ENCODE data around the gene KRTAP5-3.
A peak's percentile ranks its signal among the peaks of the same experiment; 100 is the strongest.

Gene KRTAP5-3, protein sequence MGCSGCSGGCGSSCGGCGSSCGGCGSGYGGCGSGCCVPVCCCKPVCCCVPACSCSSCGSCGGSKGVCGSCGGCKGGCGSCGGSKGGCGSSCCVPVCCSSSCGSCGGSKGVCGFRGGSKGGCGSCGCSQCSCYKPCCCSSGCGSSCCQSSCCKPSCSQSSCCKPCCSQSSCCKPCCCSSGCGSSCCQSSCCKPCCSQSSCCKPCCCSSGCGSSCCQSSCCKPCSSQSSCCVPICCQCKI

DNA sequence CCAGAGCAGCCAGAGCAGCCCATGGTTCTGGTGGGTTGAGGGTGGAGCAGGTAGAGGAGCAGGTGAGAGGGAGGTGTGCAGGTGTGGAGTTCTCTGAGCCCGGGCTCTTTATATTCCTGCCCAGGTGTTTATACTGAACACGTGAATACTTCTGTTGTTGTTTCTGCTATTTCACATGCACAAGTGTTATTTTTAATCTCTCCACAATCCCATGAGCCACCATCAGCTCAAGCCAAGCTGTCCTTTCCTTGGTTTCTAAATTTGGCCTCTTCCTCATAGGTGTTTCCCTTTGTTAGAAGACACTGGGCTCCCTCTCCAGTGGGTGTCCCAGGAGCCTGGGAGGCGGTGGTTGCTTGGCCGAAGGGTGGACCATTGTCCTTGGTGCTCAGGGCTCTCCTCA lies at the start of gene KRTAP5-3:
TSS of gene KRTAP5-3 (minus strand) at position 101 of the 400 bp plus-strand sequence. CDS start at position 23, 78 bp downstream.
- Mint-ChIP-seq H3K4me1 (peaks cover 16% of the 10 kb centered on the region), H3K27me3 (peaks cover 35% of the 10 kb centered on the region), H3K4me3 (no peak within 1 kb of the TSS), H3K36me3 (no peaks in the 10 kb centered on the region), H3K9me3 (no peaks in the 10 kb centered on the region), H3K27ac (no peak within 1 kb of the TSS)
- ATAC-seq: no peak

DNA sequence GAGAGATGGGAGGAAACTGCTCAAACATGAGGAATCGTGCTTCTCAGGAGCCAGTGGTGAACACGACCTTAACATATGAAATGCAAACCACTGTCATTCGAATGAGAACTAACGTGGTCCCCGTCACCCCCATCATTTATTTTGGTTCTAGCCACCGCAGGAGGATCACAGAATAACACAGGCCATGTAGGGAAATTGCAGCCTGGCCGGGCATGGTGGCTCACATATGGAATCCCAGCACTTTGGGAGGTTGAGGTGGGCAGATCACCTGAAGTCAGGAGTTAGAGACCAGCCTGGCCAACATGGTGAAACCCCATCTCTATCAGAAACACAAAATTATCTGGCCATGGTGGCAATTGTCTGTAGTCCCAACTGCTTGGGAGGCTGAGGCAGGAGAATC lies 48.4 kb upstream of the KRTAP5-3 start:
- no peaks in the 10 kb centered on the region for H3K36me3 Mint-ChIP-seq
- peaks cover 6% of the 10 kb centered on the region for H3K4me1 Mint-ChIP-seq
- no peak overlapping the region for H3K4me3 Mint-ChIP-seq
- H3K27ac Mint-ChIP-seq: no peak overlapping the region
- H3K9me3 Mint-ChIP-seq: no peaks in the 10 kb centered on the region
- no peak for ATAC-seq
- H3K27me3 Mint-ChIP-seq: peaks cover 94% of the 10 kb centered on the region

DNA sequence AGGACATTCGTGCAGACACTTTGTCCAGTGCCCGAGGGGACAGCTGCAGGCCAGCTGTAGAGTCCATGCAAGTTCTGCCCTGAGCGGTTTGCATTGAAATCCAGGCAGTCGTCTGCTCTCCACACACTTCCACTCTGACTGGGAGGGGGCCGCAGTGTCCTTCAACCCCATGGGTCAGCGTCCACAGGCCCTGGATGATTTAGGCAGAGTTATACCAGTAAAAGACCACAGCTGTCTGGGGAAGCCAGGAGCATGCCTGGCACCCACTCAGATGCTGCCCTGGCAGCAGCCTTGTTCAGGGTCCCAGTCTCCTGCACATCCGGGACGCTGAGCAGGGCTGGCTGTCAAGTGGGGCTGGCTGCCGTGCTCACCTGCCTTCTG lies 47.8 kb upstream of the KRTAP5-3 start:
- no peak overlapping the region for H3K27ac Mint-ChIP-seq
- peaks cover 94% of the 10 kb centered on the region for H3K27me3 Mint-ChIP-seq
- ATAC-seq: no peak
- peaks cover 6% of the 10 kb centered on the region for H3K4me1 Mint-ChIP-seq
- no peaks in the 10 kb centered on the region for H3K9me3 Mint-ChIP-seq
- H3K4me3 Mint-ChIP-seq: no peak overlapping the region
- H3K36me3 Mint-ChIP-seq: no peaks in the 10 kb centered on the region

DNA sequence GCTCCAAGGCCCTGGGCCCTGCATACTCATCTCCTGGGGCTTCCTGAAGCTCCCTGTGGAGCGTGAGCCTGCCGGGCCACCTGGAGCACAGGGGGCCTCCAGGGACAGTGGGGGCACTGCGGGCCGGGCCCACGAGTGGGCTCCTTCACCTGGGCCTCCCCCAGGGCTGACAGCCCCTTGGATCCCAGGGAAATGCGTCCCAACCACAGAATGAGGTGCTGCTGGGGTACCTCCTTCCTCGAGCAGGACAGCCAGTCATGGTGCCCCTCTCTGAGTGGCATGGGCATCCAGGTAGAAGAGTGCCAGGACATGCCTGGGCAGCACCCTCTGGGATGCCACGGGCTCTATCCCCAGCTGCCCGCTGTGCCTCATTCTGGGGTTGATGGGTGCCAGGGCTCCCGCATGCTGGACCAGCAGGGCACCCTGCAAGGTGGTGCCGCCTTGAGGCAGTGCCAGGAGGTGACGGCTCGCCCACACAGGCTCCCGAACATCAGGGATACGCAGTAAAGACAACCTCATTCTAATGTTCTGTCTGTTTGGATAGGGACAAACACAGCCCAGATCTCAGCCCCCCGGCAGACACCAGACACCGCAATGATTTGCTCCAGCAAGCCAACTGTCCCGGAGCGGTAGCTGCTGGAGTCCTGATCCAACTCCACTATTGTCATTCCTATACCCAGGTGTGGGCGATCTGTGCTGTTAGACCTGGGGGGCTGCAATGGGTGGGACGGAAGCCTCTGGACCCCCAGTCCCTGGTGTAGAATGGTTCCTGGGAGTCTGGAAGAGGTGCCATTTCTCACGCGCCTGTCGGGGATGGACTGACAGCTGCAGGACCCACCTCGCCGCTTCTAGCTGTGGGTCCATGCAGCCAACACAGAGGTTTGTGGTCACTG lies 47.2 kb upstream of the KRTAP5-3 start:
- no peak for ATAC-seq

DNA sequence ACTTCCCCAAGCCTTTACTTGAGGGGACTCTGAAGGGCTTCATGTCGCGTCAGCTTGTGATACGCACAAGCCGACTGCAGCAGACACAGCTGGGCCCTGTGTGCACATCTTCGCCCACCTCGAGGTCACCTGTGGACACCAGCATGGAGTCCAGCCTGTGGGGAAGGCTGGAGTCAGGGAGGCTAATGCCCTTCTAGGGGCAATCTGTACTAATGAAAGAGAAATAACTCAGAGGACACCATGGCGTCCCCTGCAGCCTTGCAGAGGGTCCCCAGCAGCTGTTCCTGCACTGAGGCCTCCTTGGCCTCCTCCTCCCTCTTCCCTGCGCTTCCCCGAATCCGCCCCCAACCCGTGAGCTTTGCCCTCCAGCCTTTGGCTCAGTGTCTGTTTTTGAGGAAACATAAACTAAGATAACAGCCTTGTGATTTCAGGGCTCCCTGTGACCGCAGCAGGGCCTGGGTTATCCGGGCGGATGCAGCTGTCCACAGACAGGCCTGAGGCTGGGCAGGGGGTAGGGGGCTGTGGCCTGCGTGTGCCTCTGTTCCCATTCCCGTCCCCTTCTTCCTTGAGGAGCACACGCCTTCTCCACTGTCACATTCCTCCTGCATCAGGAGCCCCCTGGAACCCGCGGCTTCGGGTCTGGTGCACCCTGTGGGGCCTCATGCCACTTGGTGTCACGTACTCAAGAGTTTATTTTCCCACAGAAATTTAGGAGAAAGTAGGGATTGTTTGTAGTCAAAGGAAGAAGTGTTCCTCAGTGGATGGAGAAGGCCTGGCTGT lies 46.3 kb upstream of the KRTAP5-3 start:
- H3K4me1 Mint-ChIP-seq: peaks cover 6% of the 10 kb centered on the region
- peaks cover 84% of the 10 kb centered on the region for H3K27me3 Mint-ChIP-seq
- no peak for ATAC-seq
- H3K4me3 Mint-ChIP-seq: no peak overlapping the region
- H3K27ac Mint-ChIP-seq: no peak overlapping the region
- H3K36me3 Mint-ChIP-seq: no peaks in the 10 kb centered on the region
- H3K9me3 Mint-ChIP-seq: no peaks in the 10 kb centered on the region

More for the DNA sequence above, 47.2 kb upstream of the KRTAP5-3 start:
- Mint-ChIP-seq H3K36me3 (no peaks in the 10 kb centered on the region), H3K27me3 (peaks cover 93% of the 10 kb centered on the region), H3K4me1 (peaks cover 6% of the 10 kb centered on the region), H3K27ac (no peak overlapping the region), H3K9me3 (no peaks in the 10 kb centered on the region), H3K4me3 (no peak overlapping the region)

DNA sequence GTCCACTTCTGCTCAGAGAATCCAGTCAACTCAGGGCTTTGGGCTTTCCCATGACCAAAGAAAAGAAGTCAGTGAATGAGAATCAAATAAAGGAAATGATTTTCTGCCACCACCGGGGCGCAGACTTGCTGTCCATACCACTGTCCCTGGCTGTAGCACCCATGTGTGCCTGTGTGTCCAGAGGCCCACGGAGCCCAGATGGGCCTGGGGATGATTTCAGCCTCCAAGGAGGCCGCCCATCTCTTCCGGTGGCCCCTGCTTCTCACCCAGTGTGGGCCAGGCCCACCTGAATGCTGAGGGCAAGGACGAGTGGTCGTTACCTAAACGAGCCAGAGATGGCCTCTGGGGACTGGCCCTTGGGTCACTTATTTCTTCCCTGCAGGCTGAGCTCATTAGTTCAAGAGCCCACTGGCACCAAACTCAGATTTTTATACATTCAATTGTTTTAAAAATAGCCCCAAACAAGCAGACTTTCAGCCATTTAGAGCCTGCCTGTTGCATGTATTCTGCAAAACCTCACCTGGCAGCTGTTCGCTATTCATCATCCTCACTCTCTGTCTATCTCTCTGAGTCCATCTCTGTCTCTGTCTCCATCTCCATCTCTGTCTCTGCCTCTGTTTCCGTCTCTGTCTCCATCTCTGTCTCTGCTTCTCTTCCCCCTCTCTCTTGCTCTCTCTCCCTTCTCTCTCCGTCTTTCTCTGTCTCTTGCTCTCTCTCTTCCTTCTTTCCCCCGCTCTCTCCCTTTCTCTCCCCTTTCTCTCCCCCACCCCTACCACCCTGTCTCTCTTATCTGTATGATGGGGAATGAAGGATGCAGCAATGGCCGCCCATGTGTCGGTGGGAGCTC lies 45.5 kb upstream of the KRTAP5-3 start:
- peaks cover 76% of the 10 kb centered on the region for H3K27me3 Mint-ChIP-seq
- no peak for ATAC-seq

DNA sequence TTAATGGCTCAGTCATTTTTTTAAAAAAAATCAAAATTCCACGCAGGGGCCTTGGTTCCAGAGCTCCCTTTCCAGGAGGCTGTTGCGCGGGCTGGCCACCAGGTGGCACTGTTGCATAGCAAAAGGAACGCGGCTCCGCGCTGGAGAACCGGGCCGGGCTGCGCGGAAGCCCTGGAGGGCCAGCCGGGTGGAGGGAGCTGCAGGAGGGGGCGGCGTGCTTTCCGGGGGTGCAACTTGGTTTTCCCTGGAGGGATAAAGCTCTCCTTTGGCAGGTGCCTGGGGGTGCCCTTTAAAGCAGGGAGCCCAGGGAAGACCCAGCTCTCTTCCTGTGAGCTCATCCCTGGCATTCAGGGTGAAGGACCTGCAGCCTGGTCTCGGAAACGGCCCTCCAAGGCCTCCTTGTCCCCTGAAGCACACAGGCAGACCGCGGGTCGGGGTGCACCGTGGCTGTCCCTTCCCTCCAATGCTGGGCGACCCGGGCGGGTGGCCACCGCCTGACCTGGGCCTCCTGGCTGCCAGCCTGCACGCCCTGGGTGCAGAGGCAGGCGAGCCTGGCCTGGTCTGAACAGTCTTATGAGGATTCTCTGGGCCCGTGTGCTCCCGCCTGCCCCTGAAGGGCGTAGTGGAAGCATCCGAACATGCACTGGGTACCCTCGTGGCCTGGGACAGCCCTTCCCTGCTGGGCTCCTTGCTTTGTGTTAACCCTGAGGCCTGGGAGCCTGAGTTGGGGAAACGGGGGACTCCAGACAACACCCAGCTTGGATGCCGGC lies 44.7 kb upstream of the KRTAP5-3 start:
- no peaks in the 10 kb centered on the region for H3K36me3 Mint-ChIP-seq
- no peaks in the 10 kb centered on the region for H3K4me1 Mint-ChIP-seq
- peak; percentile 78 for ATAC-seq
- H3K27ac Mint-ChIP-seq: no peak overlapping the region
- H3K4me3 Mint-ChIP-seq: no peak overlapping the region
- H3K27me3 Mint-ChIP-seq: peaks cover 68% of the 10 kb centered on the region
- H3K9me3 Mint-ChIP-seq: no peaks in the 10 kb centered on the region

More for the DNA sequence above, 45.5 kb upstream of the KRTAP5-3 start:
- Mint-ChIP-seq H3K4me3 (no peak overlapping the region), H3K9me3 (no peaks in the 10 kb centered on the region), H3K4me1 (no peaks in the 10 kb centered on the region), H3K36me3 (no peaks in the 10 kb centered on the region), H3K27ac (no peak overlapping the region)

DNA sequence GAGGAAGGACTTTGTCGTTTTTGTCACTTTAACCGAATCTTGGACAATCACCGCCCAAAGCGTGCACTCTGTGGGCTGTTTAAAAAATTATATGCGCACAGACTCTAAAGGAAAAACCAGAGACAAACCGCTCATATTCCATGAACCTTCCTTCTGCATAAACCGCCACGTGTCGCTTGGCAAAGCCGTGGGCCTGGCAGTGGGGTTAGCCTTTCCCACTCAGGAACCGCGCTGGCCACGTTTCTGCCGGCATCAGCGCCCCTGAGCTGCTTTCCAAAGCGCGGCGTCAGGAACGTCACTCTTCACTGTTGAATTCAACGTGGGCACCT lies 44.1 kb upstream of the KRTAP5-3 start:
- H3K4me3 Mint-ChIP-seq: no peak overlapping the region
- H3K9me3 Mint-ChIP-seq: no peaks in the 10 kb centered on the region
- no peak for ATAC-seq
- H3K27me3 Mint-ChIP-seq: peaks cover 66% of the 10 kb centered on the region
- H3K36me3 Mint-ChIP-seq: no peaks in the 10 kb centered on the region
- no peak overlapping the region for H3K27ac Mint-ChIP-seq
- H3K4me1 Mint-ChIP-seq: no peaks in the 10 kb centered on the region

DNA sequence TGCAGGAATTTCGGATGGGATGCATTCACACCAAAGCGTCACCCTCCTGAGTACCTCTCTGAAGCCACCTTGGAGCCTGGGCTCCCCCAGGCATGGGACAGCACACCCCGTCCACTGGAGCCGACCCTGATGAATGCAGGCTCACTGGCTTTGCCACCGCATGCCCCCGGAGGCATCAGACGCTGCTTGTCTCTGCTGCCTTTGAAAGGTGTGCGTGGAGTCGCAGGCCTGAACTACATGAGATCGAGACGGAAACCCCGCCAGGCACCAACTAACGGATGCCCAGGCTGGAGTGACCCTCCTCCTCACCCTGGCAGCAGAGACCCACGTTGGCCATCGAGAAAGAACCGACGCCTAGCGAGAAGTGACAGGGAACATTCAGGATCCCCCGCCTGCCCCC lies 43.8 kb upstream of the KRTAP5-3 start:
- Mint-ChIP-seq H3K27ac (no peak overlapping the region), H3K4me3 (no peak overlapping the region), H3K4me1 (no peaks in the 10 kb centered on the region), H3K36me3 (no peaks in the 10 kb centered on the region), H3K27me3 (peaks cover 66% of the 10 kb centered on the region), H3K9me3 (no peaks in the 10 kb centered on the region)
- ATAC-seq: no peak

DNA sequence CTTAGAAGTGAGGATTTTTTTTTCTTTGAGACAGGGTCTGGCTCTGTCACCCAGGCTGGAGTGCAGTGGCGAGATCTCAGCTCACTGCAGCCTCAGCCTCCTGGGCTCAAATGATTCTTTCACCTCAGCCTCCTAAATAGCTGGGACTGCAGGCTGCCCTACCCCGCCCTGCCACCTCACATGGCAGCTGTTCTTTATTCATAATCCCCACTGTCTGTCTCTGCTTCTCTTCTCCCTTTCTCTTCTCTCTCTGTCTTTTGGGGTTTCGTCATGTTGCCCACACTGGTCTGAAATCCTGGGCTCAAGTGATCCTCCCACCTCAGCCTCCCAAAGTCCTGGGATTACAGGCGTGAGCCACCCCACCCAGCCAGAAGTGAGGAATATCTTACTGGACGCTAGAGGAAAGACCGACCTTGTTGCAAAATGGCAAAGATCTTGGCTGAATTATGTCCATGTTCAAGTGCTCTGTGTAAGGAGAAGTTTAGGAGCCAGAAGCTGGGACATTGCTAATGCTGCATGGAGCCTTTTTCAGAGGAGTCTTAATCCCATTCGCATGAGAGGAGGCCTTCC lies 43.2 kb upstream of the KRTAP5-3 start:
- H3K9me3 Mint-ChIP-seq: no peaks in the 10 kb centered on the region
- no peak for ATAC-seq
- H3K27ac Mint-ChIP-seq: no peak overlapping the region
- peaks cover 63% of the 10 kb centered on the region for H3K27me3 Mint-ChIP-seq
- H3K4me1 Mint-ChIP-seq: no peaks in the 10 kb centered on the region
- no peaks in the 10 kb centered on the region for H3K36me3 Mint-ChIP-seq
- no peak overlapping the region for H3K4me3 Mint-ChIP-seq

DNA sequence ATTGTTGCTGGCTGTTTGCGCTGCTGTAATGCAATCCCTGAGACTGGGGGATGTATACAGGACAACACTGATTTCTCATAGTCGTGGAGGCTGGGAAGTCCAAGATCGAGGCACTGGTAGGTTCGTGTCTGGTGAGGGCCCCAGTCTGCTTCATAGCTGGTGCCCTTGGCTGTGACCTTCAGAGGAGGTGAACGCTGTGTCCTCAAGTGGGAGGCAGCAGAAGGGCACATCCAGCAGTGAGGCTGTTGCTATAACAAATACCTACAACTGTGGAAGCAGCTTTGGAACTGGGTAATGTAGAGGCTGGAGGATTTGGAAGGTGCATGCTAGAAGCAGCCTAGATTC lies 42.6 kb upstream of the KRTAP5-3 start:
- ATAC-seq: no peak
- H3K27me3 Mint-ChIP-seq: peaks cover 57% of the 10 kb centered on the region
- H3K27ac Mint-ChIP-seq: no peak overlapping the region
- H3K36me3 Mint-ChIP-seq: no peaks in the 10 kb centered on the region
- H3K9me3 Mint-ChIP-seq: no peaks in the 10 kb centered on the region
- H3K4me3 Mint-ChIP-seq: no peak overlapping the region
- no peaks in the 10 kb centered on the region for H3K4me1 Mint-ChIP-seq

DNA sequence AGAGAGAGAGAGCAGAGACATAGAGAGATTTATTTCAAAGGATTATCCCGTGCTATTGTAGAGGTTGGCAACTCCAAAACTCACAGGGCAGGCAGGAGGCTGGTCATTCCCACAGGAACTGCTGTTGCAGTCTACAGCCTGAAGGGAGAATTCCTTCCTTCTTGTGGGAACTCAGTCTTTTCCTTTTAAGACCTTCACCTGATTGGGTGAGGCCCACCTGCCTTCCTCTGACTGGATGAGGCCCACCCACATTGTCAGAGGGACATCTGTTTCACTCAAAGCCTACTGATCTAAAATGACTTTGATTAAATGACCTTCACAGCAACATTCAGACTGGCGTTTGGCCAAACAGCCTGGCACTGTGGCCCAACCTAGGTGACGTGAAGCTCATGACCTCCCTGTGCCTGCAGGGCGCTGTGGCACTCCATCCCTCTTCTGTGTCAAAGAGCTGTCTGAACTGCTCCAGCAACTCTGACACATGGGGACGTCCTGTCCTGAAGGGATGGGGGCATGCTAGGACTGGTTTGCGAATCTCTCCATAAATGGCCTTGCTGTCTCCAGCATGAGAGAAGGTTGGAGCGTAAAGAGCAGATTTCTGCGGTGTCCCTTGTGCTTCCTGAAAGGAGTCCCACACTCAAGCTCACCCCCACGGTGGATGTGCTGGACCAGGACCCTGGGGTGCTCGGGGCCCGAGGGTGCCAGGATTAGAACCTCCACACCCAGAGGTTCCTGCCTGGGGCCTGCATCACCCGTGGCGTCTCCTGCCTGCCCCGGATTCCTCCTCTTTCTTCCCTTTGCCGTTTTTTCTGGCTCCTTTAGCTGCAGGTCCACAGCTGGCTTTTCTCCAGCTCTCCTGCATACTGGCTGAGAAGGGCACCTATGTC lies 42.0 kb upstream of the KRTAP5-3 start:
- peaks cover 56% of the 10 kb centered on the region for H3K27me3 Mint-ChIP-seq
- H3K9me3 Mint-ChIP-seq: no peaks in the 10 kb centered on the region
- no peaks in the 10 kb centered on the region for H3K4me1 Mint-ChIP-seq
- no peak for ATAC-seq
- no peak overlapping the region for H3K4me3 Mint-ChIP-seq
- no peaks in the 10 kb centered on the region for H3K36me3 Mint-ChIP-seq
- no peak overlapping the region for H3K27ac Mint-ChIP-seq

DNA sequence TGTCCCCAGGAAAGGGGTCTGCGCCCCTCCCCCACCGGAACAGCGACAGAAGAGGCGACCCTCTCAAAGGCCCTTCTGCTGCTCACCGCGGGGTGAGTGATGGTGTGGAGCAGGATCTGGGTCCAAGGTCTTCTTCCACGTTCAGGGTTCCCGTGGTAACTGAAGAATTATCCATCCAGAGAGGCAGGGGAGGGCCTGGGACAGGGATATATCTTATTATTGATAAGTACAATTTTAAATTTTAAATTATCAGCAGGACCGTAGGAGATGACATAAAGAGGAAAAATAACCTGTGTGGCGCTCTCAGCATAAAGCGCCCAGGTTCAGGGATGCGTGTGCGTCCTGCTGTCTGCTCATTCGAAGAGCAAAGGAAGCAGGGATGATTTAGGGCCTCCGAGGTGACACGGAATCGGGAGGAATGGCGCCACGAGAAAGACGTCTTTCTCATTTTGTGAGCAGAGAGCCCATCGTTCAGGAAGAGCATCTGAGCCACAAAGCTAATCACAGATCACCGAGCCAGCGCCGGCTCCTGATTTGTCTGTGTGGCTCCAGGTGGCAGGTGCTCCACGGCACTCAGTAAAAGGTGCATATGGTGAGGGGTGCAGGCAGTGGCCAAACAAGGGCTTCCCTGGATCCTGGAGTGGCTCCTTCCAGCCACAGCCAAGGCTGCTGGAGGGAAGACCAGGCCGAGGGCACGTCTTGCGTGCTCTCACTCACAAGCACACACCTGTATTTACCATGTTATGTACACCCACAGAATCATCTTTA lies 40.6 kb upstream of the KRTAP5-3 start:
- Mint-ChIP-seq H3K27ac (no peak overlapping the region), H3K27me3 (peaks cover 56% of the 10 kb centered on the region), H3K4me3 (no peak overlapping the region), H3K4me1 (no peaks in the 10 kb centered on the region), H3K9me3 (no peaks in the 10 kb centered on the region), H3K36me3 (no peaks in the 10 kb centered on the region)
- ATAC-seq: no peak

Data from stimulated activated memory B cell treated with anti-CD40 and anti-IgM and Interleukin-4, amounts not matched to agents 10 μg/mL and 1 μg/mL and 100 μg/mL, for 72 hours (primary cell).